Pancreas (tissue), 10 donors: ENCODE data around the gene HAAO. TPM values are rescaled to one million over a fixed set of nuclear protein-coding genes. Genes with fewer than 3 reads are reported as not detected.
A peak's percentile ranks its signal among the peaks of the same experiment; 100 is the strongest.

Source experiments
- ATAC-seq, 4 donors: fragments of 200-7000 bp; cut with Tn5 transposase; one replicate each; pipeline versions ENCODE4 v1.8.0 to v1.9.1; 2020; ENCODE audit warnings: mild to moderate bottlenecking in 4 of 4, moderate library complexity in 4 of 4
- DNase-seq, 6 donors: peaks; one replicate each; pipeline ENCODE4 v3.0.0-alpha.2; 2020
- FAIRE-seq: peaks from 2 replicates; lab custom pipeline; 2012; peaks lifted over from hg19 to GRCh38; lab: Jason Lieb, UNC
- H3K27ac ChIP-seq, 4 donors: fragments of 200-600 bp; sonication (generic); 1 replicate in 3 of 4; 2 replicates in 1 of 4; pipeline versions ENCODE4 v1.5.0 to v1.8.0; 2020
- H3K27me3 ChIP-seq, 4 donors: fragments of 200-600 bp; one replicate each; pipeline ENCODE4 v1.8.0; 2021
- H3K36me3 ChIP-seq, 3 donors: fragments of 200-600 bp; sonication (generic) in 1 of 3; one replicate each; pipeline versions ENCODE4 v1.5.0 to v1.8.0; 2020 to 2021
- H3K4me1 ChIP-seq, 3 donors: fragments of 200-600 bp; one replicate each; pipeline ENCODE4 v1.8.0; 2021
- H3K4me3 ChIP-seq, 4 donors: fragments of 200-600 bp; sonication (generic) in 2 of 4; one replicate each; pipeline versions ENCODE4 v1.5.0 to v1.8.0; 2020 to 2021
- H3K9me3 ChIP-seq, 4 donors: fragments of 200-600 bp; one replicate each; pipeline ENCODE4 v1.8.0; 2021
- WGBS, 2 donors: extraction: QIAGEN DNeasy Blood & Tissue Kit; methylation state at CpG; one replicate each; pipeline ENCODE4 v1.1.7; 2013; 5-methylcytosine and 5-hydroxymethylcytosine counted together
- intact Hi-C, 3 donors: fragments of 100-400 bp; cut with DNase I; formaldehyde crosslinking; loops; one replicate each; pipeline versions ENCODE4 v1.11.1 to v1.14.2; 2022
- polyA plus RNA-seq, 2 donors: library from polyadenylated mRNA; stranded (reverse); fragments of 200-250 nt; gene quantifications; one replicate each; pipeline ENCODE4 v1.2.3, GENCODE V29; 2013
- total RNA-seq, 6 donors: library from RNA; stranded (reverse); fragmentation: NEBNext Ultra II Directional in 4 of 6; extraction: Animal tissue kit (Norgen Biotek cat#: 25700) in 4 of 6; gene quantifications; one replicate each; pipeline versions ENCODE4 v1.2.1 to v1.2.4, GENCODE V29; 2021 to 2023
- TF ChIP-seq, protein P1 (sequence below), 4 donors: fragments of 200-600 bp; sonication (generic) in 3 of 4; IDR thresholded peaks; one replicate each; pipeline versions ENCODE4 v1.5.0 to v1.8.0; 2021; ENCODE audit warnings: antibody characterized with exemption in 4 of 4
- donor health status: healthy with polysubstance abuse.
- donor health status: DM: no; HTN: no; CAD: no; lungs with moderate emphysema.
- donor health status: DM: no; HTN: no; CAD: no.
- donor health status: control.
- donor health status: control.
- donor health status: Bipolar disorder and iron deficiency.
- donor health status: DM: yes; HTN: yes; CAD: no.
- donor health status: DM: no; HTN: no; CAD: no.
- donor health status: DM: no; HTN: no; CAD: no.
- donor health status: DM: yes; HTN: yes; CAD: no.

HAAO gene
- total and polyA plus RNA-seq, 8 donors, result 10.9 to 35.4 (median 21.5) TPM

DNA sequence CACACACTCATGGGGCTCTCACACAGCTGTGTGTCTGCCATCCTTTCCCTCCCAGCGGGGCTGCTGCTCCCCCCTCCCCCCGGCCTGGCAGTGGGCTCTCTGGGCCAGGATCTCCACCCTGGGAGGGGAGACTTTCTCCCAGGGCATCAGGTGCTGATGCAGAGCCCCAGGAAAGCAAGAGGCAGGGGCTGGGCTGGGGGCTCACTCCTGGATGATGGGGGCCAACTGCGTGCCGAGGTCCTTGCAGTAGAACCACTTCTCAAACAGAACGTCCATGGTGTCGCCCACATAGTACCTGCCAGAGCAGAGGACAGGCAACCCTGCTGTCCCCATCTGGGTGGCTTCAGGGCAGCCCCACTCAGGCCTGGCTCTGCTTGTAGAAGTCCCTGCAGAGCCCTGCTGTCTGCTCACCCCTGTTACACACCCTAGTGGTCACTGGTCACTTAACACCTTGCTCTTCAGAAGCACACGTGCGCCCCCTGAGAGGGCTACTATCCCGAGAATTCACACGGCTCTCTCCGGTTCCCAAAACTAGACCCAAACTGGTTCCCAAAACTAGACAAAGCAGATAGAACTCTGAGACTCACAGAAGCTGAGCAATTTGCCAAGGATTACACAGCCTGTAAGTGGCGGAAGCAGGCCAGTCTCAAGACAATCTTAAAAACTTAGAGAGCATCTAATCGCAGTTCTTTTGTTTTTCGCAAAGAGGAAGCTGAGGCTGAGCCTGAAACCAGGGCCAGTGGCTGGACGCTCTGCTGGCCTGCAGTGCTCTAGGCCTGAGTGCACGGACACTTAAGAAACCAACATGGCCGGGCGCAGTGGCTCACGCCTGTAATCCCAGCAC lies 21.9 kb downstream of the HAAO start:
- DNase-seq (peak in 2 of 6 donors; percentile 40 to 56), ATAC-seq (peak; percentile 59 to 90 (median 84)), FAIRE-seq (no peak)
- WGBS, 2 donors, result 77% methylated on average over 19 of the region's 19 CpGs
- Histone ChIP-seq H3K4me3 (no peak overlapping the region), H3K27me3 (no peaks in the 10 kb centered on the region), H3K4me1 (no peaks in the 10 kb centered on the region), H3K27ac (no peak overlapping the region), H3K9me3 (no peaks in the 10 kb centered on the region), H3K36me3 (no peaks in the 10 kb centered on the region)
- intact Hi-C loops, result no loop called here
- TF ChIP-seq, protein P1, sequence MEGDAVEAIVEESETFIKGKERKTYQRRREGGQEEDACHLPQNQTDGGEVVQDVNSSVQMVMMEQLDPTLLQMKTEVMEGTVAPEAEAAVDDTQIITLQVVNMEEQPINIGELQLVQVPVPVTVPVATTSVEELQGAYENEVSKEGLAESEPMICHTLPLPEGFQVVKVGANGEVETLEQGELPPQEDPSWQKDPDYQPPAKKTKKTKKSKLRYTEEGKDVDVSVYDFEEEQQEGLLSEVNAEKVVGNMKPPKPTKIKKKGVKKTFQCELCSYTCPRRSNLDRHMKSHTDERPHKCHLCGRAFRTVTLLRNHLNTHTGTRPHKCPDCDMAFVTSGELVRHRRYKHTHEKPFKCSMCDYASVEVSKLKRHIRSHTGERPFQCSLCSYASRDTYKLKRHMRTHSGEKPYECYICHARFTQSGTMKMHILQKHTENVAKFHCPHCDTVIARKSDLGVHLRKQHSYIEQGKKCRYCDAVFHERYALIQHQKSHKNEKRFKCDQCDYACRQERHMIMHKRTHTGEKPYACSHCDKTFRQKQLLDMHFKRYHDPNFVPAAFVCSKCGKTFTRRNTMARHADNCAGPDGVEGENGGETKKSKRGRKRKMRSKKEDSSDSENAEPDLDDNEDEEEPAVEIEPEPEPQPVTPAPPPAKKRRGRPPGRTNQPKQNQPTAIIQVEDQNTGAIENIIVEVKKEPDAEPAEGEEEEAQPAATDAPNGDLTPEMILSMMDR (IDR thresholded peaks at IDR 0.05), result peak in 3 of 4 donors; percentile 14 to 38 (median 26)

DNA sequence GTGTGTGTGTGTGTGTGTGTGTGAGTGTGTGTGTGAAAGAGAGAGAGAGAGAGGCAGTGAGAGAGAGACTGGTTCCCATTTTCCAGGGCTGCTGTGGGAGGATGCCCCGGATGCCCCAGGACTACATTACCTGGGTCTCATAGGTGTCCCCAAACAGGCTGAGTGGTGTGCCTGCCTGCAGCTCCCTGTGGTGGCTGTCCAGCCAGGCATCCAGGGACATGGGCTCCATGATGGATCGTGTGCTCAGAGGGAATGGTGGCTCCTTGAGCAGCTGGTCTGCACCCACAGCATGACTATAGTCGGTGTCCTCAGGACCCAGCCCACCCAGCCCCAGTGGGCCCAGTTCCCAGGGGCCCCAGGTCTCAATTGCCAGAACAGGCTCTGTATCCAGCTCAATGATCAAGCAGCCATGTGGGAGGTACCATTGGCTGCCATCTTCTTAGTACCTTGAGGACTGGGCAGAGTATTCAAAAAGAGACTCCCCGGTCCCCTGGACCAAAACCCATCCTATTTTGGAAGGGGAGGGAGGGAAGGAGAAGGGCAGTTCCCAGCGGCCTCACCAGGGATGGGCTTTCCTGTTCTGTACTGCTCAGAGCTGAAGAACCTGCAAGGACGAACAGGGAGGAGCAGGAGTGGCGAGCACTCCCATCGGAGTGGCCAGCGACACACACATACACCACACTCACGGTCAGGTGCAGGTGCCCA lies 22.6 kb downstream of the HAAO start:
- TF ChIP-seq, protein P1 (IDR thresholded peaks at IDR 0.05), result no peak
- H3K36me3 ChIP-seq, result no peaks in the 10 kb centered on the region
- intact Hi-C loops, result no loop called here
- FAIRE-seq (no peak), ATAC-seq (no peak), DNase-seq (no peak)
- no peaks in the 10 kb centered on the region for H3K27me3 ChIP-seq
- H3K4me3 ChIP-seq, result no peak overlapping the region
- H3K9me3 ChIP-seq, result no peaks in the 10 kb centered on the region
- 95 to 96% methylated on average over 10 of the region's 10 CpGs for WGBS, 2 donors
- no peaks in the 10 kb centered on the region for H3K4me1 ChIP-seq
- no peak overlapping the region for H3K27ac ChIP-seq

DNA sequence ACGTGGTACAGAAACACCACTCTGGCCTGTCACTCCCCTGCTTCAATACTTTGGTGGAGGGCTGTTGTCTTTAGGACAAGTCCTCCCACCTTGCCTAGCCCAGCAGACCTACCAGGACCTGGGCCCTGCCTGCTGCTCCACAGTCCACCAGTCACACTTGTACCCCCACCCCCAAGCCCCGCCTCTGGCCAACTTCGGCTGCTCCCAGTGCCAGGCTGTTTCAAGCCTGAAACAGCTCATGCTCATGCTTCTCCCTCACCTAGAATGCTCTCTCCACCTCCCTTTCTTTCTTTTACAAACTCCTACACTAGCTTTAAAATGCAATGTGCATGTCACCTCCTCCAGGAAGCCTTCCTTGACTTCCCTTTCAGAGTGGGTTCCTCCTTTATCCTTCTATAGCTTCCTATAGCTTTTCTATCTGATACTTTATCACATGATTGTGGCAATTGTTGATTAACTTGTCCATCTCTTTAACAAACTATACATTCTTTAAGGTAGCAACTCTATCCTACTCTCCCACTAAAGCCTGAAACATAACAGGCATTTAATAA lies 23.6 kb downstream of the HAAO start:
- Histone ChIP-seq H3K4me3 (no peak overlapping the region), H3K36me3 (no peaks in the 10 kb centered on the region), H3K9me3 (no peaks in the 10 kb centered on the region), H3K27me3 (no peaks in the 10 kb centered on the region), H3K4me1 (no peaks in the 10 kb centered on the region), H3K27ac (no peak overlapping the region)
- WGBS, 2 donors, result 63 to 67% methylated on average over 3 of the region's 3 CpGs
- no peak for DNase-seq
- intact Hi-C loops, result no loop called here
- no peak for FAIRE-seq
- TF ChIP-seq, protein P1 (IDR thresholded peaks at IDR 0.05), result no peak
- ATAC-seq, result no peak

DNA sequence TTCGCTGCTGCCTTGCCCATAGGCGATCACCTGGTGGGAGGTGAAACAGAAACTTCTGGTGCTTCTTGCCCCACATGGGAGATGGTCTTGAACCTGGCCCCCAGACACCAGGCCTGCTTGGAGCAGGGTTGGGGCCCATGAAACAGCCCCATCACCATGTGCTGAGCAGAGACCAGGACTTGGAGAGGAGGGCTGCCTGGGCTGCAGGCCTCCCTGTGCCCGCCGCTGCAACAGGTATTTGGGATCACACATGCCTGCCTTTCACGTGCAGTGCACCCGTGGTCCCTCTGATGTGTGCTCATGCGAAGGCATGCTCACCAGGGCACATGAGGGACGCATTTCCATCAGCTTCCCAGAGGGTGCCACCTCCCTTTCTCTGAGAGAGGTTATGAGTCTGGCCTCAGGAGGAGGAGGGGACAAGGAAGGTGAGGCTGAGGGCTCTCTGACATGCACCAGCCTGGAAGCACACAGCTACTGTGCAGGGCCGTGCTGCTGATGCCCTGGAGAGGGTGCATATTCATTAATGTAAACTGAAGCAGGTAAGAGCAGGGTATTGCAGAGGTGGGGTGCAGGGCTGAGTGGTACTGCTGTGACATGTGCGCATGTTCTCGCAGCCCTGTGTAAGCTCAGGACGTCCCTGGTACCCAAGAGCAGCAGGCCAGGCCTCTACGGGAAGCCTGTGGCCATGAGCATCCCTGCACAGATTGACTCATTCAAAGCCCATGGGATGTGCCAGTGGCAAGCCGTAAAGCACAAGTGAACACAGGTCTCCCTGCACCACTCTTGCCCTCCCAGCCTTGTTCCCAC lies 24.3 kb downstream of the HAAO start:
- TF ChIP-seq, protein P1 (IDR thresholded peaks at IDR 0.05), result no peak
- Histone ChIP-seq H3K9me3 (no peaks in the 10 kb centered on the region), H3K27me3 (no peaks in the 10 kb centered on the region), H3K36me3 (no peaks in the 10 kb centered on the region), H3K27ac (no peak overlapping the region), H3K4me3 (no peak overlapping the region), H3K4me1 (no peaks in the 10 kb centered on the region)
- peak in 1 of 4 donors; percentile 7 for ATAC-seq
- intact Hi-C loops, result no loop called here
- peak in 1 of 6 donors; percentile 50 for DNase-seq
- WGBS, 2 donors, result 74 to 78% methylated on average over 14 of the region's 14 CpGs
- no peak for FAIRE-seq
